H9 (cell line): Measurements from ENCODE around the gene UFC1. TPM values are rescaled to one million over a fixed set of nuclear protein-coding genes. Genes with fewer than 3 reads are reported as not detected.

Experiments used
- DNase-seq: peaks from one replicate; pipeline ENCODE4 v3.0.0-alpha.2; 2017
- H2AFZ ChIP-seq: one replicate; pipeline ENCODE4 v1.6.1; 2013; ENCODE audit warnings: mild to moderate bottlenecking, low read length, control low read depth, moderate library complexity
- H2AK5ac ChIP-seq: 2 replicates; pipeline ENCODE4 v1.6.1; 2013; ENCODE audit warnings: low read length, control low read depth, mixed read lengths; ENCODE audit not compliant: insufficient read length
- H2BK120ac ChIP-seq: one replicate; pipeline ENCODE4 v1.6.1; 2013; ENCODE audit warnings: low read depth, mild to moderate bottlenecking, low read length, control low read depth, inconsistent platforms; ENCODE audit not compliant: poor library complexity, severe bottlenecking
- H2BK12ac ChIP-seq: 2 replicates; pipeline ENCODE4 v1.6.1; 2013; ENCODE audit warnings: low read length, control low read depth, mixed read lengths, low read depth; ENCODE audit not compliant: insufficient read length
- H2BK15ac ChIP-seq: 2 replicates; pipeline ENCODE4 v1.6.1; 2013; ENCODE audit warnings: low read depth, low read length, control low read depth
- H2BK20ac ChIP-seq: one replicate; pipeline ENCODE4 v1.6.1; 2013; ENCODE audit warnings: low read depth, mild to moderate bottlenecking, low read length, control low read depth, inconsistent platforms; ENCODE audit not compliant: poor library complexity, severe bottlenecking
- H2BK5ac ChIP-seq: 2 replicates; pipeline ENCODE4 v1.6.1; 2013; ENCODE audit warnings: low read length, control low read depth, mixed read lengths; ENCODE audit not compliant: insufficient read length
- H3K14ac ChIP-seq: 2 replicates; pipeline ENCODE4 v1.6.1; 2013; ENCODE audit warnings: low read length, control low read depth; ENCODE audit not compliant: insufficient read depth
- H3K18ac ChIP-seq: 2 replicates; pipeline ENCODE4 v1.6.1; 2013; ENCODE audit warnings: low read depth, mild to moderate bottlenecking, mixed read lengths, low read length, control low read depth; ENCODE audit not compliant: insufficient read length
- H3K23ac ChIP-seq: 2 replicates; pipeline ENCODE4 v1.6.1; 2013; ENCODE audit warnings: low read length, control low read depth, mixed read lengths, low read depth; ENCODE audit not compliant: insufficient read length
- H3K23me2 ChIP-seq: 2 replicates; pipeline ENCODE4 v1.6.1; 2013; ENCODE audit warnings: low read depth, mild to moderate bottlenecking, mixed read lengths, low read length, control low read depth; ENCODE audit not compliant: insufficient read length, poor library complexity, severe bottlenecking
- H3K27ac ChIP-seq: 2 replicates; pipeline ENCODE4 v1.5.1; 2013; ENCODE audit warnings: low read length, control low read depth, mixed read lengths, low read depth; ENCODE audit not compliant: insufficient read length
- H3K27me3 ChIP-seq: 2 replicates; pipeline ENCODE4 v1.6.1; 2013; ENCODE audit warnings: low read length, control low read depth, inconsistent platforms; ENCODE audit not compliant: insufficient read depth
- H3K4ac ChIP-seq: 2 replicates; pipeline ENCODE4 v1.6.1; 2013; ENCODE audit warnings: low read depth, mild to moderate bottlenecking, control low read depth, inconsistent platforms, low read length, moderate library complexity
- H3K4me1 ChIP-seq: 2 replicates; pipeline ENCODE4 v1.6.1; 2013; ENCODE audit warnings: low read length, control low read depth, inconsistent platforms; ENCODE audit not compliant: insufficient read depth
- H3K4me2 ChIP-seq: 2 replicates; pipeline ENCODE4 v1.6.1; 2013; ENCODE audit warnings: low read length, control low read depth, mixed read lengths; ENCODE audit not compliant: insufficient read length, insufficient read depth
- H3K56ac ChIP-seq: 2 replicates; pipeline ENCODE4 v1.6.1; 2013; ENCODE audit warnings: low read depth, mild to moderate bottlenecking, mixed read lengths, low read length, control low read depth; ENCODE audit not compliant: insufficient read length
- H3K79me1 ChIP-seq: 2 replicates; pipeline ENCODE4 v1.6.1; 2013; ENCODE audit warnings: low read depth, mild to moderate bottlenecking, moderate library complexity, low read length, control low read depth, inconsistent platforms; ENCODE audit not compliant: insufficient read depth, poor library complexity, severe bottlenecking
- H3K79me2 ChIP-seq: 2 replicates; pipeline ENCODE4 v1.6.1; 2013; ENCODE audit warnings: low read length, control low read depth, inconsistent platforms; ENCODE audit not compliant: insufficient read depth
- H3K9ac ChIP-seq: 2 replicates; pipeline ENCODE4 v1.6.1; 2013; ENCODE audit warnings: low read length, control low read depth, mixed read lengths; ENCODE audit not compliant: insufficient read length; ENCODE audit errors: extremely low read depth
- H3K9me3 ChIP-seq: one replicate; pipeline ENCODE4 v1.6.1; 2013; ENCODE audit warnings: low read depth, low read length, inconsistent platforms; ENCODE audit not compliant: control insufficient read depth
- H3T11ph ChIP-seq: one replicate; pipeline ENCODE4 v1.6.1; 2013; ENCODE audit warnings: mild to moderate bottlenecking, low read length, control low read depth, inconsistent platforms
- H4K20me1 ChIP-seq: one replicate; pipeline ENCODE4 v1.6.1; 2013; ENCODE audit not compliant: control insufficient read depth, insufficient read length, insufficient read depth
- H4K5ac ChIP-seq: 2 replicates; pipeline ENCODE4 v1.6.1; 2013; ENCODE audit warnings: low read depth, mild to moderate bottlenecking, mixed read lengths, low read length, control low read depth; ENCODE audit not compliant: insufficient read length
- H4K8ac ChIP-seq: replicated peaks from 2 replicates; pipeline ENCODE4 v1.6.1; 2013; ENCODE audit warnings: low read length, control low read depth, mixed read lengths, low read depth; ENCODE audit not compliant: insufficient read length
- H4K91ac ChIP-seq: 2 replicates; pipeline ENCODE4 v1.6.1; 2013; ENCODE audit warnings: low read depth, mild to moderate bottlenecking, moderate library complexity, mixed read lengths, low read length, control low read depth; ENCODE audit not compliant: insufficient read length
- H3K27ac Mint-ChIP-seq, 3 experiments: 2 replicates in 2 of 3; 3 replicates in 1 of 3; pipeline ENCODE4 v1.8.0; 2020 to 2021; ENCODE audit warnings: mixed read lengths in 3 of 3, mild to moderate bottlenecking in 1 of 3, moderate library complexity in 1 of 3
- H3K27me3 Mint-ChIP-seq: 2 replicates; pipeline ENCODE4 v1.8.0; 2021; ENCODE audit warnings: low read depth, mild to moderate bottlenecking, moderate library complexity, mixed read lengths
- H3K36me3 Mint-ChIP-seq, 3 experiments: 2 replicates in 2 of 3; 3 replicates in 1 of 3; pipeline ENCODE4 v1.8.0; 2020 to 2021; ENCODE audit warnings: low read depth in 3 of 3, mixed read lengths in 3 of 3; ENCODE audit not compliant: insufficient read depth in 1 of 3
- H3K4me1 Mint-ChIP-seq, 2 experiments: 2 replicates each; pipeline ENCODE4 v1.8.0; 2020; ENCODE audit warnings: mixed read lengths in 2 of 2
- H3K4me3 Mint-ChIP-seq, 2 experiments: 2 replicates in 1 of 2; 3 replicates in 1 of 2; pipeline ENCODE4 v1.8.0; 2020 to 2021; ENCODE audit warnings: mild to moderate bottlenecking in 2 of 2, mixed read lengths in 2 of 2, moderate library complexity in 1 of 2
- H3K9me3 Mint-ChIP-seq, 2 experiments: 2 replicates in 1 of 2; 3 replicates in 1 of 2; pipeline ENCODE4 v1.8.0; 2020; ENCODE audit warnings: mild to moderate bottlenecking in 2 of 2, mixed read lengths in 2 of 2, moderate library complexity in 1 of 2
- CTCF ChIP-seq: fragments of 200-600 bp; sonication (generic); conservative IDR thresholded peaks from 3 replicates; pipeline ENCODE4 v1.8.0; 2021; ENCODE audit warnings: antibody characterized with exemption, mild to moderate bottlenecking
- WGBS: extraction: QIAGEN DNeasy Blood & Tissue Kit; methylation state at CpG from one replicate; pipeline ENCODE4 v1.1.7; 2013; ENCODE audit warnings: missing lambda C conversion rate, low lambda C conversion rate, mixed read lengths; ENCODE audit not compliant: insufficient read length; ENCODE audit errors: extremely low coverage; 5-methylcytosine and 5-hydroxymethylcytosine counted together
- total RNA-seq: library from RNA; stranded (reverse); gene quantifications from 2 replicates; pipeline ENCODE4 v1.2.1, GENCODE V29; 2021

The UFC1 gene
- total RNA-seq, 1 experiment from 2014 or later = 93.4 TPM

GRCh38 chr1:161159087-161159912, 5.5 kb downstream of the UFC1 start, which contains the start of gene USP21:
USP21 (plus strand) TSS chr1:161159500; CDS start chr1:161160641, 1,141 bp downstream.
- Histone ChIP-seq H2AK5ac (no peak within 1 kb of the TSS), H4K20me1 (no peaks in the 10 kb centered on the region), H3K79me2 (no peaks in the 10 kb centered on the region), H3K79me1 (no peaks in the 10 kb centered on the region), H3K23me2 (peaks cover 5% of the 10 kb centered on the region), H4K8ac (peak within 1 kb of the TSS; percentile 78), H3K18ac (peak within 1 kb of the TSS; percentile 92), H3K56ac (no peak within 1 kb of the TSS), H2BK15ac (no peak within 1 kb of the TSS), H3K4me1 (no peaks in the 10 kb centered on the region), H4K91ac (no peak within 1 kb of the TSS), H3T11ph (no peak within 1 kb of the TSS), H4K5ac (peak within 1 kb of the TSS; percentile 45), H2BK5ac (no peak within 1 kb of the TSS), H3K9me3 (no peaks in the 10 kb centered on the region), H3K27ac (peak within 1 kb of the TSS; percentile 1), H3K9ac (peak within 1 kb of the TSS; percentile 77), H2BK12ac (no peak within 1 kb of the TSS), H2BK120ac (peak within 1 kb of the TSS; percentile 39), H2BK20ac (no peak within 1 kb of the TSS), H3K4ac (no peak within 1 kb of the TSS; the same call in 1 of the 2 replicates), H3K4me2 (peak within 1 kb of the TSS; percentile 94), H3K23ac (no peak within 1 kb of the TSS), H3K27me3 (no peaks in the 10 kb centered on the region), H3K14ac (peak within 1 kb of the TSS; percentile 85; the same call in 1 of the 2 replicates), H2AFZ (peak within 1 kb of the TSS; percentile 53)
- Mint-ChIP-seq H3K27ac (peak within 1 kb of the TSS; percentile 86 to 97 (median 96)), H3K9me3 (no peaks in the 10 kb centered on the region), H3K4me3 (peak within 1 kb of the TSS; percentile 81 to 89), H3K27me3 (no peaks in the 10 kb centered on the region; the same call in 1 of the 2 replicates), H3K36me3 (peaks cover 28 to 58% (median 51%) of the 10 kb centered on the region in 3 experiments), H3K4me1 (peaks cover 23 to 25% of the 10 kb centered on the region in 2 experiments)
- peak; percentile 94 for DNase-seq
- WGBS = no CpG with 5 or more reads among the region's 60 CpGs
- TF ChIP-seq CTCF = peak; percentile 25; the same call in 1 of the 3 replicates
